GM21576 (cell line): Measurements from ENCODE around the gene PLSCR5.

Experiments
- ATAC-seq: cut with Tn5 transposase; IDR thresholded peaks from one replicate; pipeline ENCODE4 v1.9.1; 2021; ENCODE audit warnings: mild to moderate bottlenecking, moderate library complexity; ENCODE audit not compliant: unreplicated experiment

The PLSCR5 gene

GRCh38 chr3:146605106-146605505 is at the start of gene PLSCR5:
Gene PLSCR5 (minus strand): TSS chr3:146605346. CDS start chr3:146605212, 134 bp downstream.
- ATAC-seq, result no peak

DNA sequence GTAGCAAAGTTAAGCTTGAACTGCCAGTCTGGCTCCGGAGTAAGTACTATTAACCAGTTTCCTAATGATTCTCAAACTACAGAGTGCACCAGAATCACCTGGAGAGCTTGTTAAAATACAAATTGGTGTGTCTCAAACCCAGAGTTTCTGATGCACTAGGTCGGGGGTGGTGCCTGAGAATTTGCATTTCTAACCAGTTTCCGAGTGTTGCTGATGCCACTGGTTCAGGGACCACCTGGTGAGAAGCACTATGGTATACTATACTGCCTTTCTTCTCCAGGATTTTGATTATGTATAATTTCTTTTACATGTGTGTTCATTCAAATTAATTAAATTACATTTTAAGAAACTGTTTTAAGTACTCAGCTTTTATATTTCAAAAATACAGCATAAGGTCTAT is 48.8 kb upstream of the PLSCR5 start:
- ATAC-seq, result no peak

- ATAC-seq, result no peak
Measured at GRCh38 chr3:146650691-146651442, 45.7 kb upstream of the PLSCR5 start.

DNA sequence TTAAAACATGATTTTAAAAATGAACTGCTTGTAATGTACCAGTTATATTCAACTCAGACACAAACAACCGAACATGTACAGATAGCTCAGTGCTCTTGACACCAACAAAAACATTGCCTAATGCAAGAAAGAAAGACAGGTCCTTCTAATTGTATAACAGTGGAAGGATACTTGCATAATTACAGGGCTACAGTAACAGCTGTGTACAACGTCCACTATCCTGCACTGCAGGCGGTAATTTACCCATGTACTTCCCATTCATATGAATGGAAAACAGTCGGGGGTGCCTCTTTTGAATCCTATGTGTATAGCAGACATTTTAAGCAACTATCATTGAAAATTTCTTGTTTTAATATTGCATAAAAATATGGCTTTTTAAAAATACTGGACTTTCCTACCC is 41.1 kb upstream of the PLSCR5 start:
- ATAC-seq, result no peak

DNA sequence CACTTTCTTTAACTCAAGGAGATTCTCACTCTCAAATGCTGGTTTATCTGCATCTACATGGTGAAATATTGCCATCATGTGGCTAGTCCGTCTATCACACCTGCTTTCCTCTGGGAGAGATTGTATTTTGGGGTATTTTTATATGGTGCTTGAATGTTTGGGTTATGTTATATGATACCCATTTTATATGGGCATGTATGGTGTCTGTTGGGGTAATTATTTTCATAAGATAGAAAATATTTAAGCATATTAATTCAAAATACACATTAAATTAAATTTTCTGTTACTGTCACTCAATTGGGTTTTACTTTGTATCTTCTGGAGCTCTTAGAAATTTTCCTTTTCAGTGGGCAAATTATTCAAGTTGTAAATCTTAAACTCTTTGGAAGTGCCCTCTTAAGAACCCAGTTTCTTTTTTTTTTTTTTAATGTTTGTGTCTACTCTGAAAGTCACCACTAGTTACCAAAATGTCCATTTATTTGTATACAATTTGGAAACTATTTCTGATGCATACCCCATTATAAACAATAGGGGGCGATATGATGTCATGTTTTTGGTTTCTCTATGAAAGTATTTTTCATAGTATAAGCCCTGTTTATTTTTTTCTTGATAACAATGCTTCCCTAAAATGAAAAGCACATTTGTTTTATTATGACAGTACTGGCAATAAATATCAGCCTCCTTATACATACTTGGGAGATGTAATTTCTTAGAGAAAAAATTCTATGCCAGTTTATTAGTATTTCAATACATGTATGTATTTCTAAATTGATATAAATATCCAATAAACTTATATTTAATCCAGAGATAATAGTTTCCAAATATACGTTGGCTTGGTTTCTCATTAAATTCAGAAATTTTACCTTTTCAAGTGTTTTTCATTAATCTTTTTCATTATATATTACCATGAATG is 36.1 kb upstream of the PLSCR5 start:
- ATAC-seq, result peak; percentile 86

GRCh38 chr3:146640361-146640760 is 35.2 kb upstream of the PLSCR5 start:
- no peak for ATAC-seq

- ATAC-seq, result no peak
Measured at GRCh38 chr3:146638718-146639117, 33.6 kb upstream of the PLSCR5 start.

DNA sequence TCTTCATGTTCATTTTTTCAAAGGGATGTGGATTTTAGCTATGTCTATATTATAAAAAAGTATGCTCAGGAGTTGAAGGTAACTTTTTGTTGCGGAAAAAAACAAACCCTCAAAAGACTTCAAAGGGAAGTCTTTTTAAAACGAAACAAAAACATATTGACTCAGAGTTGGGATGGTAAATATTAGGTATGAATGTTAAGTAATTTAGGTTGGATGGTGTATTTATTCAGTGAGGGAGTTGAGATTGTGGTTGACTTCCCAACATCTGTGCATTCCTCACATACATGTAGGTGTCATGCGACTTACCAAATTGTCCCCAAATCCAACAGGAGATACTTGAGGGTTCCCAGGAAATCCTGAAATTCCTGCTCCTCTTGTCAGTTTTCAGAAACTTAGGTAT is 32.7 kb upstream of the PLSCR5 start:
- no peak for ATAC-seq

DNA sequence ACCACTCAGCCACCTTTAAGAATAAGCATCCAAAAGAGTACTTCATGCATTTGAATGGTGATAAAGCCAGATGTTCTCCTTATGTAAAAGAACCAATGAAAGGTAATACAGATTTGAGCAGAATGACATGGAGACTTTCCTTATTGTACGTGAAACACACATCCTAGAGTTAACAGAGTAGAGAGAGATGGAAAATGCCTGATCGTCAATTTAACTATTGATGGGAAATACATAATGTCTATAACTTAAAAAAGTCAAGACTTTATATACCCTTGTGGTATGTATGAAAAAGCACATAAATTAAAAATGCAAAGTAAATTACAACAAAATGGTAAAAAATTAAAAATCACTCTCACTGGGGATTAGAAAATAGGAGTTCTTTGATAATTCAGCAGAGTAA is 31.7 kb upstream of the PLSCR5 start:
- no peak for ATAC-seq

GRCh38 chr3:146634346-146634745 is 29.2 kb upstream of the PLSCR5 start:
- ATAC-seq, result no peak

GRCh38 chr3:146628671-146629070 is 23.5 kb upstream of the PLSCR5 start:
- no peak for ATAC-seq

GRCh38 chr3:146626403-146627122 is 21.4 kb upstream of the PLSCR5 start:
- ATAC-seq, result no peak

- peak; percentile 78 for ATAC-seq
Measured at GRCh38 chr3:146625186-146625775, 20.1 kb upstream of the PLSCR5 start.

- no peak for ATAC-seq
Measured at GRCh38 chr3:146621723-146622122, 16.6 kb upstream of the PLSCR5 start.

- ATAC-seq, result no peak
Measured at GRCh38 chr3:146612015-146612414, 6.9 kb upstream of the PLSCR5 start.

DNA sequence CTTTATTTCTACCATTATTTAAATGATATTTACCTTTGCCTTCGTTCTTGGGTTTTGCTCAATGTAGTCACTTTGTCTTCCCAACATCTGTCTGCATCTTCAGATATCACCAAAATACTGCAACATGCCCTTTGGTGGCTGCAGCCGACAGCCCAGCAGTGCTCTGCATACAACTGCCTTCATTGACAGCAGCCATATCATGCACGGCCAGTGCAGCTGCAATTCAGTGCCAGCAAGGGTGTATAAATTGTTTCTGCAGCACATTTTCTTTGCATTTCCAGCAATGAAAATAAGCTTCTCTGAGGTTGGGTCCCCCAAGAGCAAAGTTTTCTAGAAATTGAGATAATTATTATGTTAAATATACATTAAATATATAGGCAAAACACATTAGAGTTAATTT is 6.0 kb upstream of the PLSCR5 start:
- ATAC-seq, result no peak

DNA sequence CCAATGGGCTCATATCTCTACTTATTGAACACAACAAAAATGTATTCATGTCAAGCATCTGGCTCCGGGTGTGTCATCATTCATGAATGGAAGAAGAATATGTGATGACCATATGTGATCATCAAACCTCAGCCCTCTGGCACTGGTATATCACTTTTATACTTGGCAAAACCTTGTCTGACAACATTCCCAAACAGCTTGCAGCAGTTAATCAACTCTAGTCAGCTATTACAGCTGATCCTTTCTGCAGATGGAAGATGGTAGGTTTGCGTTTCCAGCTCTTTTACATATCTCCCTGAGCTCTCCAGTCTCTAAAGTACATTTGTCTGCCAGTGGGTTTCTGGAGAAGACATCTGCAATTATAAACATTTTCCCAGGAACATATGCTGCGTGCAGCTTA is 6.6 kb downstream of the PLSCR5 start:
- no peak for ATAC-seq

- ATAC-seq, result no peak
Measured at GRCh38 chr3:146594843-146595482, 10.2 kb downstream of the PLSCR5 start.

- ATAC-seq, result no peak
Measured at GRCh38 chr3:146593776-146594175, 11.4 kb downstream of the PLSCR5 start.

DNA sequence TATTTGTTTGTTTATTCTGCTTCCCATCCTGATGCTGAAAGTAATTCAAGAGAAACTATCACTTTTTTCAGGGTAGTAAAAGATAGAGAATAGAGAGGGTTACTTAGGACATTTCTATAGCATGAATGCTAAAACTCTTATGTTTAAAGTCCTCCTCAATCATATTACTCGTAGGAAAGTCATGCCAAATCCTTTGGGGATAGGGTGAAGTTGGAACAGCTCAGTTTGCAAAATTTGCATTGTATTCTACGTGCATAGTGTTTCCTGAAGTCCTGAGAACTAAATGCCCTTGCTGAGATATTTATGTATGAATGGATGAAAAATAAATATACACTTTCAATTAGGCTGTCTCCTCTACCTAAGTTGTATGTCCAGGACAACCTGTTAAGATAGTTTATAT is 14.6 kb downstream of the PLSCR5 start:
- no peak for ATAC-seq
